ENCODE data around the gene FCF1. TPM values are rescaled to one million over a fixed set of nuclear protein-coding genes. Genes with fewer than 3 reads are reported as not detected.

The FCF1 gene
- total and polyA plus RNA-seq, 2 of the 4 experiments (the other 2 are of a cell fraction) = 37.1 to 45.5 TPM

- intact Hi-C loops (cut with micrococcal nuclease) = no loop called here
- Histone ChIP-seq H2BK120ac (ENCODE audit: low read depth, low read length) (no peak overlapping the region), H4K20me1 (ENCODE audit: insufficient read depth, low read length) (no peaks in the 10 kb centered on the region), H3K79me1 (ENCODE audit: low read depth in 1 of 2, low read length in 2 of 2) (peaks cover 23 to 26% of the 10 kb centered on the region in 2 experiments), H2BK5ac (ENCODE audit: low read depth, low read length, poor library complexity, severe bottlenecking) (no peak overlapping the region), H3K9me1 (ENCODE audit: insufficient read depth, low read length) (no peaks in the 10 kb centered on the region; the same call in 1 of the 2 replicates), H4K8ac (ENCODE audit: low read depth in 2 of 2, low read length in 2 of 2) (no peak overlapping the region), H4K5ac (ENCODE audit: low read depth, low read length) (no peak overlapping the region), H2BK15ac (ENCODE audit: low read depth, low read length) (no peak overlapping the region), H2AK5ac (ENCODE audit: low read depth, low read length) (no peak overlapping the region), H2AK9ac (replicated peaks; ENCODE audit: low read depth, low read length, poor library complexity) (no peak overlapping the region), H3K36me3 (ENCODE audit: control insufficient read depth, insufficient read depth, low read length) (peaks cover 28% of the 10 kb centered on the region), H3K14ac (replicated peaks; ENCODE audit: low read depth, low read length) (no peak overlapping the region), H3K27ac (ENCODE audit: insufficient read depth, low read length) (no peak overlapping the region), H3K4ac (ENCODE audit: low read depth, low read length) (no peak overlapping the region), H2AFZ (replicated peaks; ENCODE audit: low read length, poor library complexity) (no peak overlapping the region), H3K4me1 (ENCODE audit: control insufficient read depth, insufficient read depth, low read length) (no peaks in the 10 kb centered on the region), H3K4me3 (ENCODE audit: insufficient read depth, low read depth, low read length) (no peak overlapping the region), H3K56ac (ENCODE audit: extremely low read depth, insufficient read depth, low read length) (no peak overlapping the region), H3K9me3 (ENCODE audit: control insufficient read depth, insufficient read depth, low read length) (no peaks in the 10 kb centered on the region), H3K23ac (ENCODE audit: low read depth, low read length) (no peak overlapping the region), H3K27me3 (ENCODE audit: control insufficient read depth, insufficient read depth, low read length) (no peaks in the 10 kb centered on the region), H3K9ac (ENCODE audit: low read depth, low read length) (no peak overlapping the region), H3K18ac (ENCODE audit: low read depth, low read length) (no peak overlapping the region), H2BK20ac (ENCODE audit: low read depth, low read length) (no peak overlapping the region), H3K4me2 (ENCODE audit: low read depth, low read length) (no peak overlapping the region), H4K91ac (ENCODE audit: insufficient read depth, low read depth, low read length) (no peak overlapping the region)
- in situ Hi-C loops (cut with MboI; ENCODE audit: low sequenced_read_pairs) = no loop called here
- DNase-seq (no peak), ATAC-seq (ENCODE audit: low read depth) (no peak)
- no TSS peak for BruUV-seq (replicated peaks)
- POLR2A ChIA-PET (ENCODE audit: unreplicated experiment) = no interaction called here
- no peak for TF ChIP-seq BHLHE40 (IDR thresholded peaks at IDR 0.05; ENCODE audit: low read depth, low read length)
- no peak for TF ChIP-seq SMC3 (IDR thresholded peaks at IDR 0.05; ENCODE audit: low read depth, low read length)
- TF ChIP-seq MAFK (IDR thresholded peaks at IDR 0.05; ENCODE audit: low read depth, low read length) = no peak
- no peak for TF ChIP-seq RFX5 (IDR thresholded peaks at IDR 0.05; ENCODE audit: low read depth, low read length)
- no peak for TF ChIP-seq MXI1 (IDR thresholded peaks at IDR 0.05; ENCODE audit: borderline replicate concordance, low read depth, low read length)
- no peak for TF ChIP-seq CTCF (conservative IDR thresholded peaks at IDR 0.05; ENCODE audit: low read depth, low read length)
- TF ChIP-seq RCOR1 (IDR thresholded peaks at IDR 0.05; ENCODE audit: insufficient replicate concordance, low read length) = no peak
- no peak for TF ChIP-seq MAZ (IDR thresholded peaks at IDR 0.05; ENCODE audit: borderline replicate concordance, low read depth, low read length)
- no peak for TF ChIP-seq CEBPB (IDR thresholded peaks at IDR 0.05; ENCODE audit: low read depth, low read length)
- TF ChIP-seq NFE2L2 (IDR thresholded peaks at IDR 0.05; ENCODE audit: low read depth, low read length) = no peak
- no peak for TF ChIP-seq FOS (IDR thresholded peaks at IDR 0.05; ENCODE audit: low read depth, low read length)
- TF ChIP-seq ELK1 (IDR thresholded peaks at IDR 0.05; ENCODE audit: borderline replicate concordance, low read depth, low read length) = no peak
- TF ChIP-seq POLR2A (IDR thresholded peaks at IDR 0.05; ENCODE audit: low read depth, low read length) = no peak
- TF ChIP-seq CHD1 (IDR thresholded peaks at IDR 0.05; ENCODE audit: low read depth, low read length) = no peak
- CTCF ChIA-PET = no interaction called here
- WGBS, 2 experiments (ENCODE audit: extremely low coverage in 2 of 2, insufficient read length in 1 of 2) = no CpG with 5 or more reads among the region's 12 CpGs
- dilution Hi-C loops (cut with HindIII; ENCODE audit: low sequenced_read_pairs, unreplicated experiment) = no loop called here
Measured at GRCh38 chr14:74684434-74684833, 28.5 kb upstream of the FCF1 start.
